ENCODE results near the gene DEAF1. TPM values are rescaled to one million over a fixed set of nuclear protein-coding genes. Genes with fewer than 3 reads are reported as not detected.
A peak's percentile ranks its signal among the peaks of the same experiment; 100 is the strongest.

Gene DEAF1
- total RNA-seq, 4 donors from 2014 or later, result 31.6 to 54.3 (median 41.2) TPM

GRCh38 chr11:623999-624704 is 70.9 kb downstream of the DEAF1 start:
- WGBS, 2 donors, result 58 to 73% methylated on average over 16 to 24 of the region's 25 CpGs
- Histone ChIP-seq H3K27me3 (peaks cover 0 to 44% of the 10 kb centered on the region in 2 donors), H3K27ac (peak overlapping the region in 1 of 4 donors; percentile 71), H3K4me3 (peak overlapping the region in 1 of 4 donors; percentile 22), H3K4me1 (peaks cover 0 to 27% (median 3%) of the 10 kb centered on the region in 4 donors), H3K36me3 (peaks cover 0 to 50% (median 0%) of the 10 kb centered on the region in 3 donors), H3K9me3 (no peaks in the 10 kb centered on the region)
- no peak for TF ChIP-seq CTCF (IDR thresholded peaks at IDR 0.05)
- no peak for TF ChIP-seq POLR2A (IDR thresholded peaks at IDR 0.05)
- TF ChIP-seq EP300 (IDR thresholded peaks at IDR 0.05), result no peak
- DNase-seq (ENCODE audit: low spot score in 2 of 2), result no peak

GRCh38 chr11:623349-623869 is 71.6 kb downstream of the DEAF1 start:
- TF ChIP-seq POLR2A (IDR thresholded peaks at IDR 0.05), result no peak
- TF ChIP-seq CTCF (IDR thresholded peaks at IDR 0.05), result no peak
- no peak for TF ChIP-seq EP300 (IDR thresholded peaks at IDR 0.05)
- DNase-seq (ENCODE audit: low spot score in 2 of 2), result no peak
- H3K27ac ChIP-seq, result no peak overlapping the region
- peaks cover 0 to 27% (median 3%) of the 10 kb centered on the region in 4 donors for H3K4me1 ChIP-seq
- H3K27me3 ChIP-seq, result peaks cover 0 to 44% of the 10 kb centered on the region in 2 donors
- 77 to 86% methylated on average over 15 of the region's 15 CpGs for WGBS, 2 donors
- no peaks in the 10 kb centered on the region for H3K9me3 ChIP-seq
- peaks cover 0 to 51% (median 0%) of the 10 kb centered on the region in 3 donors for H3K36me3 ChIP-seq
- H3K4me3 ChIP-seq, result no peak overlapping the region

GRCh38 chr11:621838-622237 is 73.2 kb downstream of the DEAF1 start:
- Histone ChIP-seq H3K4me1 (peaks cover 0 to 28% (median 3%) of the 10 kb centered on the region in 4 donors), H3K9me3 (no peaks in the 10 kb centered on the region), H3K36me3 (peaks cover 0 to 57% (median 0%) of the 10 kb centered on the region in 3 donors), H3K27ac (no peak overlapping the region), H3K4me3 (no peak overlapping the region), H3K27me3 (peaks cover 0 to 44% of the 10 kb centered on the region in 2 donors)
- no peak for TF ChIP-seq POLR2A (IDR thresholded peaks at IDR 0.05)
- no peak for TF ChIP-seq CTCF (IDR thresholded peaks at IDR 0.05)
- no peak for TF ChIP-seq EP300 (IDR thresholded peaks at IDR 0.05)
- 84 to 88% methylated on average over 27 of the region's 27 CpGs for WGBS, 2 donors
- DNase-seq (ENCODE audit: low spot score in 2 of 2), result no peak

GRCh38 chr11:620935-621814 is 73.8 kb downstream of the DEAF1 start:
- DNase-seq (ENCODE audit: low spot score in 2 of 2), result no peak
- 57 to 60% methylated on average over 31 to 43 of the region's 45 CpGs for WGBS, 2 donors
- peaks cover 0 to 57% (median 0%) of the 10 kb centered on the region in 3 donors for H3K36me3 ChIP-seq
- peaks cover 0 to 38% of the 10 kb centered on the region in 2 donors for H3K27me3 ChIP-seq
- no peak overlapping the region for H3K4me3 ChIP-seq
- peaks cover 0 to 28% (median under 1%) of the 10 kb centered on the region in 4 donors for H3K4me1 ChIP-seq
- no peaks in the 10 kb centered on the region for H3K9me3 ChIP-seq
- H3K27ac ChIP-seq, result no peak overlapping the region
- TF ChIP-seq CTCF (IDR thresholded peaks at IDR 0.05) (no peak), EP300 (IDR thresholded peaks at IDR 0.05) (no peak), POLR2A (IDR thresholded peaks at IDR 0.05) (no peak)
